IMR-90 (cell line): ENCODE data around the gene COG1. TPM values are rescaled to one million over a fixed set of nuclear protein-coding genes. Genes with fewer than 3 reads are reported as not detected.

ENCODE experiments used
- ATAC-seq: fragments of 200-7000 bp; cut with Tn5 transposase; 2 replicates; pipeline ENCODE4 v1.9.1; 2020; ENCODE audit warnings: low read depth, mild to moderate bottlenecking, moderate library complexity
- BruUV-seq: library from RNA; stranded (reverse); fragments of 400-500 nt; replicated peaks from 2 replicates; lab custom pipeline; 2021; lab: Mats Ljungman, UMichigan
- CTCF ChIA-PET: fragments of 300-600 bp; formaldehyde crosslinking; extraction: SDS; loops from one replicate; lab custom pipeline; 2021; ENCODE audit warnings: antibody characterized with exemption; lab: Yijun Ruan, JAX
- POLR2A ChIA-PET: fragments of 300-600 bp; sonication (Branson Sonifier 250); formaldehyde crosslinking; loops from one replicate; lab custom pipeline; 2022; ENCODE audit warnings: antibody characterized with exemption; ENCODE audit not compliant: unreplicated experiment; lab: Charles Lee
- DNase-seq: peaks from one replicate; pipeline ENCODE4 v3.0.0; 2013
- H2AFZ ChIP-seq: replicated peaks from 2 replicates; pipeline ENCODE3; 2013; ENCODE audit warnings: low read length, mild to moderate bottlenecking; ENCODE audit not compliant: poor library complexity
- H2AK5ac ChIP-seq: 2 replicates; pipeline ENCODE4 v1.6.1; 2013; ENCODE audit warnings: low read depth, low read length, inconsistent platforms
- H2AK9ac ChIP-seq: replicated peaks from 2 replicates; pipeline ENCODE3; 2013; ENCODE audit warnings: mild to moderate bottlenecking, low read depth, low read length, moderate library complexity; ENCODE audit not compliant: poor library complexity
- H2BK120ac ChIP-seq: 2 replicates; pipeline ENCODE4 v1.6.1; 2013; ENCODE audit warnings: low read depth, low read length, inconsistent platforms
- H2BK15ac ChIP-seq: 3 replicates; pipeline ENCODE4 v1.6.1; 2013; ENCODE audit warnings: low read depth, low read length, inconsistent platforms
- H2BK20ac ChIP-seq: 2 replicates; pipeline ENCODE4 v1.6.1; 2013; ENCODE audit warnings: low read depth, mild to moderate bottlenecking, inconsistent platforms, low read length, moderate library complexity
- H2BK5ac ChIP-seq: 2 replicates; pipeline ENCODE4 v1.6.1; 2013; ENCODE audit warnings: mild to moderate bottlenecking, low read depth, low read length, inconsistent platforms; ENCODE audit not compliant: poor library complexity, severe bottlenecking
- H3K14ac ChIP-seq: replicated peaks from 2 replicates; pipeline ENCODE4 v1.6.1; 2013; ENCODE audit warnings: low read depth, low read length, inconsistent platforms
- H3K18ac ChIP-seq: 2 replicates; pipeline ENCODE4 v1.6.1; 2013; ENCODE audit warnings: low read depth, low read length, control low read depth
- H3K23ac ChIP-seq: 2 replicates; pipeline ENCODE4 v1.6.1; 2013; ENCODE audit warnings: low read depth, low read length, inconsistent platforms
- H3K27ac ChIP-seq: 2 replicates; pipeline ENCODE4 v1.5.1; 2013; ENCODE audit warnings: mild to moderate bottlenecking, control low read depth, low read length; ENCODE audit not compliant: insufficient read depth
- H3K27me3 ChIP-seq: 2 replicates; pipeline ENCODE4 v1.6.1; 2013; ENCODE audit warnings: low read length; ENCODE audit not compliant: control insufficient read depth, insufficient read depth
- H3K36me3 ChIP-seq: 2 replicates; pipeline ENCODE4 v1.6.1; 2013; ENCODE audit warnings: low read length, mixed read lengths; ENCODE audit not compliant: control insufficient read depth, insufficient read depth
- H3K4ac ChIP-seq: 2 replicates; pipeline ENCODE4 v1.6.1; 2013; ENCODE audit warnings: low read depth, low read length, inconsistent platforms
- H3K4me1 ChIP-seq: 2 replicates; pipeline ENCODE4 v1.6.1; 2013; ENCODE audit warnings: low read length, mixed read lengths; ENCODE audit not compliant: control insufficient read depth, insufficient read depth
- H3K4me2 ChIP-seq: 2 replicates; pipeline ENCODE4 v1.6.1; 2013; ENCODE audit warnings: low read depth, mild to moderate bottlenecking, control low read depth, low read length, moderate library complexity
- H3K4me3 ChIP-seq: 2 replicates; pipeline ENCODE4 v1.5.1; 2013; ENCODE audit warnings: low read depth, mild to moderate bottlenecking, control low read depth, low read length, moderate library complexity; ENCODE audit not compliant: insufficient read depth
- H3K56ac ChIP-seq: 2 replicates; pipeline ENCODE4 v1.6.1; 2013; ENCODE audit warnings: low read length, inconsistent platforms; ENCODE audit not compliant: insufficient read depth; ENCODE audit errors: extremely low read depth
- H3K79me1 ChIP-seq, 2 experiments: 2 replicates each; pipeline ENCODE4 v1.6.1; 2013; ENCODE audit warnings: low read length in 2 of 2, inconsistent platforms in 1 of 2, low read depth in 1 of 2
- H3K9ac ChIP-seq: 2 replicates; pipeline ENCODE4 v1.6.1; 2013; ENCODE audit warnings: low read depth, low read length, control low read depth
- H3K9me1 ChIP-seq: 2 replicates; pipeline ENCODE4 v1.6.1; 2013; ENCODE audit warnings: low read length, inconsistent platforms; ENCODE audit not compliant: insufficient read depth
- H3K9me3 ChIP-seq: 2 replicates; pipeline ENCODE4 v1.6.1; 2013; ENCODE audit warnings: low read length; ENCODE audit not compliant: control insufficient read depth, insufficient read depth
- H4K20me1 ChIP-seq: 2 replicates; pipeline ENCODE4 v1.6.1; 2013; ENCODE audit warnings: low read length, inconsistent platforms; ENCODE audit not compliant: insufficient read depth
- H4K5ac ChIP-seq: 2 replicates; pipeline ENCODE4 v1.6.1; 2013; ENCODE audit warnings: mild to moderate bottlenecking, low read depth, low read length, control low read depth
- H4K8ac ChIP-seq, 2 experiments: 2 replicates each; pipeline ENCODE4 v1.6.1; 2013; ENCODE audit warnings: low read depth in 2 of 2, low read length in 2 of 2, control low read depth in 1 of 2, inconsistent platforms in 1 of 2
- H4K91ac ChIP-seq: 2 replicates; pipeline ENCODE4 v1.6.1; 2013; ENCODE audit warnings: low read depth, low read length, inconsistent platforms; ENCODE audit not compliant: insufficient read depth
- BHLHE40 ChIP-seq: fragments of 150-350 bp; IDR thresholded peaks from 2 replicates; pipeline ENCODE4 v1.6.1; 2016; ENCODE audit warnings: mild to moderate bottlenecking, low read depth, low read length
- CEBPB ChIP-seq: IDR thresholded peaks from 2 replicates; pipeline ENCODE4 v1.6.1; 2012; ENCODE audit warnings: low read depth, low read length, improper control_type of control experiment
- FOS ChIP-seq: fragments of 150-350 bp; IDR thresholded peaks from 2 replicates; pipeline ENCODE4 v1.6.1; 2016; ENCODE audit warnings: low read depth, low read length
- MAFK ChIP-seq: IDR thresholded peaks from 2 replicates; pipeline ENCODE4 v1.6.1; 2012; ENCODE audit warnings: low read depth, low read length, improper control_type of control experiment
- NFE2L2 ChIP-seq: fragments of 150-350 bp; IDR thresholded peaks from 2 replicates; pipeline ENCODE4 v1.6.1; 2016; ENCODE audit warnings: low read depth, mild to moderate bottlenecking, low read length
- POLR2A ChIP-seq: IDR thresholded peaks from 2 replicates; pipeline ENCODE4 v1.6.1; 2012; ENCODE audit warnings: mild to moderate bottlenecking, low read depth, low read length
- RAD21 ChIP-seq: IDR thresholded peaks from 2 replicates; pipeline ENCODE4 v1.6.1; 2012; ENCODE audit warnings: low read length, improper control_type of control experiment
- RFX5 ChIP-seq: IDR thresholded peaks from 2 replicates; pipeline ENCODE4 v1.8.0; 2012; ENCODE audit warnings: low read depth, mild to moderate bottlenecking, low read length, moderate library complexity
- WGBS, 2 experiments: methylation state at CpG; one replicate each; pipeline versions ENCODE4 v1.1.5 to v1.1.7; 2013; ENCODE audit warnings: missing lambda C conversion rate in 2 of 2; ENCODE audit not compliant: insufficient read length in 1 of 2; ENCODE audit errors: extremely low coverage in 2 of 2; 5-methylcytosine and 5-hydroxymethylcytosine counted together
- dilution Hi-C: fragments of 300-500 bp; cut with HindIII; formaldehyde crosslinking; loops from one replicate; pipeline ENCODE4 v1.14.3; 2018; ENCODE audit warnings: low sequenced_read_pairs; ENCODE audit not compliant: unreplicated experiment
- in situ Hi-C: fragments of 300-500 bp; cut with MboI; formaldehyde crosslinking; loops from 3 replicates; pipeline ENCODE4 v1.14.3; 2019; ENCODE audit warnings: low sequenced_read_pairs, inconsistent platforms, mixed read lengths
- intact Hi-C: fragments of 100-400 bp; cut with micrococcal nuclease; formaldehyde crosslinking; loops from 2 replicates; pipeline ENCODE4 v1.10.0; 2022
- polyA plus RNA-seq, 3 experiments: library from polyadenylated mRNA; depleted of rRNA; stranded (reverse); fragments of >200 nt; gene quantifications; 2 replicates each; pipeline ENCODE4 v1.2.3, GENCODE V29; 2012; ENCODE audit warnings: low replicate concordance in 1 of 3
- total RNA-seq: library from RNA; depleted of rRNA; stranded (reverse); fragments of >200 nt; gene quantifications from 2 replicates; pipeline ENCODE4 v1.2.3, GENCODE V29; 2012
- TF ChIP-seq, protein P1 (sequence below): fragments of 150-350 bp; IDR thresholded peaks from 2 replicates; pipeline ENCODE4 v1.6.1; 2017; ENCODE audit warnings: mild to moderate bottlenecking, antibody characterized with exemption, low read length, low read depth

Gene COG1
- total and polyA plus RNA-seq, 2 of the 4 experiments (the other 2 are of a cell fraction) = 18.3 to 35.1 TPM

DNA sequence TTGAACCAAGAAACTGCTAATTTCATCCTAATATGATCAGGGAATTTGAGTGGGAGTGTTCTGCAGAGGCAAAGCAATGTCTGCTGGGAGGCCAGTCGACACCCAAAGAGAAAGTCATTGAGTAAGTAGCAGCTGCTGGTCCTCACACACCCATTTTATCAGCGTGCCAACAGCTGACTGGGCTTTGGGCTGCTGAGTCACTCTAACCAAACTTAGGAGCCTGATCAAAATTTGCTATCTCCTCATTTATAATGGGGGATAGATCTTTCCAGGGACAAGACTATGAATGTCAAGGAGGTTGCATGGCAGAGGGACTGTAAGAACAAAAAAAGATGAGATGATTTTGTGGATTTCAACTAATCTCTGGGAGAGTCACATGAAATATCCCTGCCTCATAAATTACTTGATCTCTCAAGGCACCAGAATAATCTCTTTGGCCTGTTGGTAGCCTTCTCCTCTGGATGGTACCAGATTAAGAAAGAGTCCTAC, 35.9 kb downstream of the COG1 start:
- peak; percentile 25; the same call in 1 of the 2 replicates for ATAC-seq

More for the DNA sequence above, 35.9 kb downstream of the COG1 start:
- Histone ChIP-seq H4K20me1 (peaks cover 19% of the 10 kb centered on the region; the same call in 1 of the 2 replicates), H3K27ac (peak overlapping the region; percentile 8; the same call in 1 of the 2 replicates), H2AFZ (no peak overlapping the region), H3K18ac (peak overlapping the region; percentile 52; the same call in 1 of the 2 replicates), H4K5ac (peak overlapping the region; percentile 14; the same call in 1 of the 2 replicates), H3K36me3 (no peaks in the 10 kb centered on the region), H3K56ac (peak overlapping the region; percentile 14; the same call in 1 of the 2 replicates), H3K23ac (peak overlapping the region; percentile 63), H3K9me3 (no peaks in the 10 kb centered on the region), H3K4me2 (peak overlapping the region; percentile 47), H3K4ac (peak overlapping the region; percentile 5; the same call in 1 of the 2 replicates), H3K27me3 (no peaks in the 10 kb centered on the region), H4K8ac (peak overlapping the region in 1 of 2 experiments; percentile 41; a peak in 1 of 4 replicates), H2AK5ac (peak overlapping the region; percentile 76; the same call in 1 of the 2 replicates), H3K9me1 (peaks cover 14% of the 10 kb centered on the region), H2BK15ac (peak overlapping the region; percentile 31; the same call in 1 of the 3 replicates), H3K9ac (no peak overlapping the region), H3K79me1 (peaks cover 40 to 75% of the 10 kb centered on the region in 2 experiments), H2BK5ac (peak overlapping the region; percentile 98), H2AK9ac (no peak overlapping the region), H3K14ac (0 out of 2 replicates have a peak overlapping the region, but pooled peaks have one; percentile 26), H2BK120ac (peak overlapping the region; percentile 74), H3K4me3 (no peak overlapping the region), H3K4me1 (peaks cover 20% of the 10 kb centered on the region), H4K91ac (peak overlapping the region; percentile 71), H2BK20ac (peak overlapping the region; percentile 60)
- no peak for TF ChIP-seq POLR2A
- peak; percentile 89 for TF ChIP-seq NFE2L2
- TF ChIP-seq FOS = peak; percentile 82
- TF ChIP-seq, protein P1, sequence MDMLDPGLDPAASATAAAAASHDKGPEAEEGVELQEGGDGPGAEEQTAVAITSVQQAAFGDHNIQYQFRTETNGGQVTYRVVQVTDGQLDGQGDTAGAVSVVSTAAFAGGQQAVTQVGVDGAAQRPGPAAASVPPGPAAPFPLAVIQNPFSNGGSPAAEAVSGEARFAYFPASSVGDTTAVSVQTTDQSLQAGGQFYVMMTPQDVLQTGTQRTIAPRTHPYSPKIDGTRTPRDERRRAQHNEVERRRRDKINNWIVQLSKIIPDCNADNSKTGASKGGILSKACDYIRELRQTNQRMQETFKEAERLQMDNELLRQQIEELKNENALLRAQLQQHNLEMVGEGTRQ = peak; percentile 33; the same call in 1 of the 2 replicates
- peak; percentile 73 for TF ChIP-seq BHLHE40
- peak; percentile 82 for TF ChIP-seq RFX5
- TF ChIP-seq MAFK = peak; percentile 60
- no peak for TF ChIP-seq RAD21
- peak; percentile 71; the same call in 1 of the 2 replicates for TF ChIP-seq CEBPB
- POLR2A ChIA-PET = no interaction called here
- CTCF ChIA-PET = interaction anchor here (0.8 to 1.6 kb wide), 2 partner anchors 37 to 672 kb away, joined by 3 to 4 read pairs; no protein-coding TSS in a partner anchor
- in situ Hi-C loops = no loop called here
- intact Hi-C loops = no loop called here
- peak; percentile 90 for DNase-seq
- BruUV-seq = no TSS peak
- no CpG with 5 or more reads among the region's 2 CpGs for WGBS, 2 experiments
- dilution Hi-C loops = no loop called here
